ENCODE results near the gene TJP2.

Gene TJP2

DNA sequence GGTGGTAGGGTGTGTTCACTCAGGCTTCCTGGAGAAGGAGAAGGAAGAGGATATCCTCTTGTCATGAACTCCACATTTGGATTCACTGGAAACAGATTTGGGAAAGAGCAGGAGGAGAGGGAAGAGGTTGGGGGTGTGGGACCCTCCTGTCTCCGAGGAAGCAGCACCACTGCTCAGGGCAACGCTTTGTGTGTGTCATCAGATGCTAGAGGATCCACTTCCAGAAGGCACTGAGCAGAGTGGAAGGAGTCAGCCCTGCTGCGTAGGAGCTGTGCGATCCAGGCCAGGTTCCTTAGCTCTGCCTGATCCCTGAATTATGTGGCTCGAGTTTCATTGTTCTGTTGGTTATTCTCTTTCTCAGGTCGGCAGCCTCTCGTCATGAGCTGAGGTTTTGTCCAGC lies 37.3 kb upstream of the TJP2 start:
- TF ChIP-seq, protein P1, sequence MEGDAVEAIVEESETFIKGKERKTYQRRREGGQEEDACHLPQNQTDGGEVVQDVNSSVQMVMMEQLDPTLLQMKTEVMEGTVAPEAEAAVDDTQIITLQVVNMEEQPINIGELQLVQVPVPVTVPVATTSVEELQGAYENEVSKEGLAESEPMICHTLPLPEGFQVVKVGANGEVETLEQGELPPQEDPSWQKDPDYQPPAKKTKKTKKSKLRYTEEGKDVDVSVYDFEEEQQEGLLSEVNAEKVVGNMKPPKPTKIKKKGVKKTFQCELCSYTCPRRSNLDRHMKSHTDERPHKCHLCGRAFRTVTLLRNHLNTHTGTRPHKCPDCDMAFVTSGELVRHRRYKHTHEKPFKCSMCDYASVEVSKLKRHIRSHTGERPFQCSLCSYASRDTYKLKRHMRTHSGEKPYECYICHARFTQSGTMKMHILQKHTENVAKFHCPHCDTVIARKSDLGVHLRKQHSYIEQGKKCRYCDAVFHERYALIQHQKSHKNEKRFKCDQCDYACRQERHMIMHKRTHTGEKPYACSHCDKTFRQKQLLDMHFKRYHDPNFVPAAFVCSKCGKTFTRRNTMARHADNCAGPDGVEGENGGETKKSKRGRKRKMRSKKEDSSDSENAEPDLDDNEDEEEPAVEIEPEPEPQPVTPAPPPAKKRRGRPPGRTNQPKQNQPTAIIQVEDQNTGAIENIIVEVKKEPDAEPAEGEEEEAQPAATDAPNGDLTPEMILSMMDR (IDR thresholded peaks at IDR 0.05; ENCODE audit: control insufficient read depth, extremely low read depth, insufficient read depth) = no peak
- H3K4me3 ChIP-seq (ENCODE audit: low read depth, low read length) = no peak overlapping the region
- DNase-seq (ENCODE audit: low read depth) = no peak

DNA sequence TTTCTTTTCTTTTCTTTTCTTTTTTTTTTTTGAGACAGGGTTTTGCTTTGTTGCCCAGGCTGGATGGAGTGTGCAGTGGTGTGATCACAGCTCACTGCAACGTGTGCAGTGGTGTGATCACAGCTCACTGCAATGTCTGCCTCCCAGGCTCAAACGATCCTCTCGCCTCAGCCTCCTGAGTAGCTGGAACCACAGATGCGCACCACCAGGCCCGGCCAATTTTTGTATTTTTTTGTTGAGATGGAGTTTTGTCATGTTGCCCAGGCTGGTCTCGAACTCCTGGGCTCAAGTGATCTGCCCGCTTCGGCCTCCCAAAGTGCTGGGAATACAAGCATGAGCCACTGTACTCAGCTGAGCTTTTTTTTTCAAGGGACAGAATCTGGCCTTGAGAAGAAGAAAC lies 36.8 kb upstream of the TJP2 start:
- no peak overlapping the region for H3K4me3 ChIP-seq (ENCODE audit: low read depth, low read length)
- DNase-seq (ENCODE audit: low read depth) = no peak
- TF ChIP-seq, protein P1 (IDR thresholded peaks at IDR 0.05; ENCODE audit: control insufficient read depth, extremely low read depth, insufficient read depth) = no peak

DNA sequence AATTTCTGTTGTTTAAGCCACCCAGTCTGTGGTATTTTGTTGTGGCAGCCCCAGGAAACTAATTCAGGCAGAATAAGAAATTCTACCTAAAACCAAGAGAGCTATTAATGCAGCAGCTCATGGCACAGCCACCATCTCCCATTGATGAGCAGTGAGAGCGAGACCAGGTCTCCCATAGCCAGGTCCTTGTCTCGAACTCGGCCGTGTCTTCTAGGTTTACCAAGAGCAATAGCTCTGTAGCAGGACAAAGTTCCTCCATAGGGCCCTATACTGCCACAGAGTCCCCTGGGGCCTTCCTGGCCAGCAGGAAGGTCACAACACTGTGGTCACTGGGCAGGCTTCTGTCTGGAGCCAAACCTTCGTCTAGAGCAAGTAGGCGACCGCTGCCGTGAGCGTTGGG lies 34.5 kb upstream of the TJP2 start:
- TF ChIP-seq, protein P1 (IDR thresholded peaks at IDR 0.05; ENCODE audit: control insufficient read depth, extremely low read depth, insufficient read depth) = no peak
- no peak for DNase-seq (ENCODE audit: low read depth)

DNA sequence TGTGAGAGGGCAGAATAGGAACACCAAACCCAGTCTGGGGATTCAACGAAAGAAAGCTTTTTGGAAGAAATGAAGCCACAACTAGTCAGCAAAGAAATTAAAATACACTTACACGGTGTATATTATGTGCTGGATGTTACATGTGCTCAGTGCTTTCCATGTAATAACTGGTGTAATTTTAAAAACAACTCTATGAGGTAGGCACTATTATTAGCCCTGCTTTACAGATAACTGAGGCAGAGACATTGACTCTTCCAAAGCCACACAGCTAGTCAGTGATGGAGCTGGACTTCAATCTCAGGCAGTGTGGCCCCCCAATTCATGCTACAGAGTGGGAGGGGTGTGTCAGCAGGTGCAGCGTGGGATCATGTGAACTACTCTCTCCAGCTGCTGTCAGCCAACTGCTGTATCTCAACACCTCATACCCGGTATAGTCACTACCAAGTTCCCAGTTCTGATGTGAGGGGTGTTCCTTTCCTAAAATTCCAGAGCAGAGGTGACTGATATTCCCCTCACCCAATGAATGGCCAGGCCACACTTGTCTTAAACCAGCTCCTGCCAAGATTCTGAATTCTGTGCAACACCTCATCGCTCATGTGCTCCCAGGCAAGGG lies 33.8 kb upstream of the TJP2 start:
- TF ChIP-seq, protein P1 (IDR thresholded peaks at IDR 0.05; ENCODE audit: control insufficient read depth, extremely low read depth, insufficient read depth) = no peak
- H3K4me3 ChIP-seq (ENCODE audit: low read depth, low read length) = no peak overlapping the region
- DNase-seq (ENCODE audit: low read depth) = no peak

More for the DNA sequence above, 34.5 kb upstream of the TJP2 start:
- H3K4me3 ChIP-seq (ENCODE audit: low read depth, low read length) = no peak overlapping the region

DNA sequence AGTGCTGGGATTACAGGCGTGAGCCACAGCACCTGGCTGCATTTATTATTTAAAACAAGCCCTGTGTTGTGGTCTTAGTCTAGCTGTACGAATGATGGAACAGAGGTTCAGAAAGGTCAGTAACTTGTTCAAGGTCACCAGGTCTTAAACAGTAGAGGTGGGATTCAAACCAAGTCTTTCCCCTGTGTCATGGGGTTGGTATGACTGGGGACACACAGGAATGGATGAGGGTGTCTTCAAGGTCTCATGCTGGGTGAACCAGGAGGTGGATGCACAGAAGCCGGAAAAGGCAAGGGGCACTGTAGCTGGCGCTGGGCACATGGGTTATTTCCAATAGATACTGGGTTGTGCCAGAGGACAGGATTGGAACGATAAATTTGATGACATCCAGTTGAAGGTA lies 32.2 kb upstream of the TJP2 start:
- TF ChIP-seq, protein P1 (IDR thresholded peaks at IDR 0.05; ENCODE audit: control insufficient read depth, extremely low read depth, insufficient read depth) = no peak
- no peak for DNase-seq (ENCODE audit: low read depth)
- no peak overlapping the region for H3K4me3 ChIP-seq (ENCODE audit: low read depth, low read length)

DNA sequence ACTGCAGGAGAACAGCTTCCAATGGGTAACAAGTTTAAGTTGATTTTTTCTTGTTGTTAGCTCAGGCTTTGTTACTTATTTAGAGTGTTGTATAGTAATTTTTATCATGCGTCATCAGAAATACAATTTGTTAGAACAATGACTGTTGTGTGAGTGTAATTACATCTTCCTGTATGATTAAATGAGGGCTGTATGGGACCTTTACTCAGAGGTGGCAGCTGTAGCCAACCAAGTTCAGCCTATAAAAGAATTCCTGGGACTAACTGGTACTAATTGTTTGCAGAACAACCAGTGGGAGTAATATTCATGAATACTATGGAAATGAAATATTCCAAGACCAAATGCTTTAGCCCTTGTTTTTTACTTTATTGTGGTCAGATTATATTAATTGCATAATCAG lies 30.8 kb upstream of the TJP2 start:
- TF ChIP-seq, protein P1 (IDR thresholded peaks at IDR 0.05; ENCODE audit: control insufficient read depth, extremely low read depth, insufficient read depth) = no peak
- H3K4me3 ChIP-seq (ENCODE audit: low read depth, low read length) = no peak overlapping the region
- DNase-seq (ENCODE audit: low read depth) = no peak

DNA sequence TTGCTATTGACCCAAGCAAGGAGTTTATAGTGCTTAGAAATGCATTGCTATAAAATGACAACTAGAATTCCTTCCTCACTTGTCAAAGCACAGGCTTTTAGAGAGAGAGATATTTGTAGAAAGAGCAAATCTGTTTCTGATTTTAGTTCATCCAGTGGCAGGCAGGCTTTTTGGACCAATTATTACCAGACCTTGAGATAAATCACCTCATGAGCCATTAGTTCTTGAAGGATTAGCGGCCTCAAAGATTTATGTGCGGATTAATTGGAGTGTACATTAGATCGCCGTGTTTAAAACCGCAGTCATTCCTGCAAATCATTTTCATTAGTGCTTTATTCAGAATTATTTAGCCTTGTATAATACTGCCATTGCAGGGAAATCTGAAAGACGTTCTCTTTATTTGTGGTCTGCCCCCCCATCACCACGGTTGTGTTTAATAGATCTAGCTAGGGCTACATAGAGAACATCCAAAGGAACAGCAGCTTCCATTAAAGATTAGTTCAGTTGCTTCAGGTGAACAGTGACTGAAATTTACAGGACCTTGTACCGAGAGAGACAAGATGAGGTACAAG lies 28.8 kb upstream of the TJP2 start:
- DNase-seq (ENCODE audit: low read depth) = no peak
- TF ChIP-seq, protein P1 (IDR thresholded peaks at IDR 0.05; ENCODE audit: control insufficient read depth, extremely low read depth, insufficient read depth) = no peak
- H3K4me3 ChIP-seq (ENCODE audit: low read depth, low read length) = no peak overlapping the region

Measured in LNCaP clone FGC (cell line).